ENCODE measurements around the gene FHOD3.

DNA sequence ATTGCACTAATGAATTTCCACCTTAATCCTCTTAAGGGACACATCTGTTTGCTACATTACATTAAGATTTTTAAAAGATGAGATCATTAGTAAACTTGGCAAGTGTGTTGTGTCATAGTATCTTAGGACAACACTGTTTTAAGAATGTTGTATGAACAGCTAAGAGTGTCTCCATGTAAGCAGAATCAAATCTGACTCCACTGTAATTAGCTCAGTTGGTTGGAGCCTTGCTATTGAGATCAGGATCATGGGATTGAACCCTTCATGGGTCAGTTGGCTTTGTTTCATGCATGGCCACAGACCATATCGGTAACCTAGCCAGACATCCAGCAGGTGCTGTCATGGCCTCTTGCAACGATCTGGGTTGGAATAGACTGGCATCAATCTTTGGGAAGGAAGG, 5.2 kb downstream of the FHOD3 start:
- TF ChIP-seq, protein P1, sequence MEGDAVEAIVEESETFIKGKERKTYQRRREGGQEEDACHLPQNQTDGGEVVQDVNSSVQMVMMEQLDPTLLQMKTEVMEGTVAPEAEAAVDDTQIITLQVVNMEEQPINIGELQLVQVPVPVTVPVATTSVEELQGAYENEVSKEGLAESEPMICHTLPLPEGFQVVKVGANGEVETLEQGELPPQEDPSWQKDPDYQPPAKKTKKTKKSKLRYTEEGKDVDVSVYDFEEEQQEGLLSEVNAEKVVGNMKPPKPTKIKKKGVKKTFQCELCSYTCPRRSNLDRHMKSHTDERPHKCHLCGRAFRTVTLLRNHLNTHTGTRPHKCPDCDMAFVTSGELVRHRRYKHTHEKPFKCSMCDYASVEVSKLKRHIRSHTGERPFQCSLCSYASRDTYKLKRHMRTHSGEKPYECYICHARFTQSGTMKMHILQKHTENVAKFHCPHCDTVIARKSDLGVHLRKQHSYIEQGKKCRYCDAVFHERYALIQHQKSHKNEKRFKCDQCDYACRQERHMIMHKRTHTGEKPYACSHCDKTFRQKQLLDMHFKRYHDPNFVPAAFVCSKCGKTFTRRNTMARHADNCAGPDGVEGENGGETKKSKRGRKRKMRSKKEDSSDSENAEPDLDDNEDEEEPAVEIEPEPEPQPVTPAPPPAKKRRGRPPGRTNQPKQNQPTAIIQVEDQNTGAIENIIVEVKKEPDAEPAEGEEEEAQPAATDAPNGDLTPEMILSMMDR (IDR thresholded peaks at IDR 0.05), result no peak
- no peak for TF ChIP-seq POLR2A (IDR thresholded peaks at IDR 0.05)
